Measurements from ENCODE around the gene CNIH3. TPM values are rescaled to one million over a fixed set of nuclear protein-coding genes. Genes with fewer than 3 reads are reported as not detected.

Gene CNIH3
- total RNA-seq, 4 donors from 2014 or later = 1.1 to 7.6 (median 2.0) TPM; not detected in 1

DNA sequence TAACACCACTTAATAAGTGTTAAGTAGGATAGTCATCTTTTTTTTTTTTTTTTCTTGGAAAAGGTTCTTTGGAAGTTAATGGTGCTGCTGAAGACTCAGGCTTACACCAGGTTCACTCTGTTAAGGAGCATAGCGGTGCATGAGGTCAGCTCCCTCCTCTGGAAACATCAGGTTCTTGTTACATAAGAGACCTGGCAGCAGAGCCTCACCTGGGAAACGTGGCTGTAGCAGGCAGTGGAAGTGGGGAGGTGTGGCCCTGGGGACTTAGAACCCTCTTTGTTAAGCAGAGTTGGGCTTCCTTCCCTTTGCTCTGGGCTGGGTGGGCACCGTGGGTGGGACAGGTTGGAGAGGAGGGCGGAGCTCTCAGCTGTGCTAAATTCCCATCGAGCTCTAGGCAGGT lies 104.1 kb downstream of the CNIH3 start:
- TF ChIP-seq, protein P1, sequence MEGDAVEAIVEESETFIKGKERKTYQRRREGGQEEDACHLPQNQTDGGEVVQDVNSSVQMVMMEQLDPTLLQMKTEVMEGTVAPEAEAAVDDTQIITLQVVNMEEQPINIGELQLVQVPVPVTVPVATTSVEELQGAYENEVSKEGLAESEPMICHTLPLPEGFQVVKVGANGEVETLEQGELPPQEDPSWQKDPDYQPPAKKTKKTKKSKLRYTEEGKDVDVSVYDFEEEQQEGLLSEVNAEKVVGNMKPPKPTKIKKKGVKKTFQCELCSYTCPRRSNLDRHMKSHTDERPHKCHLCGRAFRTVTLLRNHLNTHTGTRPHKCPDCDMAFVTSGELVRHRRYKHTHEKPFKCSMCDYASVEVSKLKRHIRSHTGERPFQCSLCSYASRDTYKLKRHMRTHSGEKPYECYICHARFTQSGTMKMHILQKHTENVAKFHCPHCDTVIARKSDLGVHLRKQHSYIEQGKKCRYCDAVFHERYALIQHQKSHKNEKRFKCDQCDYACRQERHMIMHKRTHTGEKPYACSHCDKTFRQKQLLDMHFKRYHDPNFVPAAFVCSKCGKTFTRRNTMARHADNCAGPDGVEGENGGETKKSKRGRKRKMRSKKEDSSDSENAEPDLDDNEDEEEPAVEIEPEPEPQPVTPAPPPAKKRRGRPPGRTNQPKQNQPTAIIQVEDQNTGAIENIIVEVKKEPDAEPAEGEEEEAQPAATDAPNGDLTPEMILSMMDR (IDR thresholded peaks at IDR 0.05; ENCODE audit: low read depth) = no peak

DNA sequence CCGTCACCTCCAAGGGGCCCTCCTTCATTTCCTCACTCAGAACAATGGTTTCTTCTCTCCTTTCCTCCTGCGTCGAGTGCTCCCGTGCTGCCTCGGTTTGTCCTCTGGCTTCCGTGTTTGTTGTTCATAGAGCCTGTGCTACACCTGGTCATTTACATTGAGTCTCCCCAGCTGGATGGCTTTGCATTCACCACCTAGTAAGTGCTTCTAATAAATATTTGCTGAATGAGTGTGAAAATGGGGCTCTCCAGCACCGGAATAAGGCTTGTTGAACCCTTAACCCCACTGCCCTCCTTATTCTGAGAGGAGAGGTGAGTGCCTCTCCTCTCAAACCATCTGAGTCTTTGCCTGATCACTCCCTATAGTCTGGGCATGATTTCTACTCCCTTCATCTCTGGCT lies 104.9 kb downstream of the CNIH3 start:
- TF ChIP-seq, protein P1 (IDR thresholded peaks at IDR 0.05; ENCODE audit: low read depth) = no peak

DNA sequence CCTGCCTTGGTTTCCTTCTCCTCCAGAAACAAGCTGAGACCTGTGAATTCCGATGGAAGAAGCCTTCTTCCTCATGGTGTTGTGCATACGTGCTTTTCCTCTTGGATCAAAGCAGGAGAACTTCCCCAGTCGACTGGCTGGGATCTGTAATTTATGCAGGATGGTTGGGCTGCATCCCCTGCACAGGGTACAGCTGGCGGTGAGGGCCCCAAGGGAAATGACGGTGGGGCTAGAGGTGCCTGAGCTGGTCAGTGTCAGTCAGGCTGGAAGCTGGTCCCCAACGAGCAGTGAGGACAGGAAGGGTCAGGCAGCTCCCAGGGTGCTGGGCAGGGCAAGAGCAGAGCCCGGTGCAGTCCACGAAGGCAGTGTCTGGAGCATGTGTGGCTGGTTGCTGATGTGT lies 106.7 kb downstream of the CNIH3 start:
- TF ChIP-seq, protein P1 (IDR thresholded peaks at IDR 0.05; ENCODE audit: low read depth) = no peak

- TF ChIP-seq, protein P1 (IDR thresholded peaks at IDR 0.05; ENCODE audit: low read depth) = no peak
Observed at GRCh38 chr1:224724566-224724965, 108.4 kb downstream of the CNIH3 start.

- TF ChIP-seq, protein P1 (IDR thresholded peaks at IDR 0.05; ENCODE audit: low read depth) = no peak
Observed at GRCh38 chr1:224726441-224727182, 110.5 kb downstream of the CNIH3 start.

GRCh38 chr1:224727351-224728289 lies 111.5 kb downstream of the CNIH3 start:
- TF ChIP-seq, protein P1 (IDR thresholded peaks at IDR 0.05; ENCODE audit: low read depth) = no peak

DNA sequence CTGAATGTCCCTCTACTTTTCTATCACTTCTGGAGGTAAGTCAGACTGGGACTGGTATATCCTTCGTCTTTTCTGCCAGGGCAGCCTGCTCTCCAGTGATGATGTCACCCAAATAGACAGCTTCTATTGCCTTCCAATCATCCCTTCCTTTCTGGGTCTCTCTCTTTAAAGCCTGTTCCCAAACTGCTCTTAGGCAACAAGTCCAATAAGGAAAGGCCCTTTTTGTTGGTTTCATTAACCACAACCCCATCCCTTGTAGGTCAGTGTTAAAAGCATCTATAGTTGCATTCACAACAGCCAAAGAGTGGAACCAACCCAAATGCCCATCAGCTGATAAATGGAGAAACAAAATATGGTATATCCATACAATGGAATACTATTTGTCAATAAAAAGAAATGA lies 114.4 kb downstream of the CNIH3 start:
- TF ChIP-seq, protein P1 (IDR thresholded peaks at IDR 0.05; ENCODE audit: low read depth) = no peak

Data from subcutaneous adipose tissue (tissue), 4 donors.